Neural progenitor cell (in vitro differentiated cells): Measurements from ENCODE around the gene FHL2. TPM values are rescaled to one million over a fixed set of nuclear protein-coding genes. Genes with fewer than 3 reads are reported as not detected.

Experiments used
- DNase-seq: peaks from one replicate; pipeline ENCODE4 v3.0.0-alpha.2; 2016; ENCODE audit warnings: low spot score
- H2AFZ ChIP-seq: fragments of 200-600 bp; sonication (generic); replicated peaks from 2 replicates; pipeline ENCODE4 v1.6.1; 2016; ENCODE audit warnings: antibody characterized with exemption
- H3F3A ChIP-seq: fragments of 200-600 bp; sonication (generic); 2 replicates; pipeline ENCODE4 v1.6.1; 2016; ENCODE audit warnings: antibody characterized with exemption, low read depth
- H3K27ac ChIP-seq: fragments of 200-600 bp; sonication (generic); 2 replicates; pipeline ENCODE4 v1.5.1; 2016; ENCODE audit warnings: mild to moderate bottlenecking
- H3K27me3 ChIP-seq: fragments of 200-600 bp; sonication (generic); 2 replicates; pipeline ENCODE4 v1.6.1; 2016; ENCODE audit warnings: mild to moderate bottlenecking, moderate library complexity
- H3K36me3 ChIP-seq: fragments of 200-600 bp; sonication (generic); 2 replicates; pipeline ENCODE4 v1.5.1; 2016
- H3K4me1 ChIP-seq: fragments of 200-600 bp; sonication (generic); 2 replicates; pipeline ENCODE4 v1.6.1; 2016; ENCODE audit warnings: mixed run types
- H3K4me2 ChIP-seq: fragments of 200-600 bp; sonication (generic); 2 replicates; pipeline ENCODE4 v1.6.1; 2016
- H3K4me3 ChIP-seq: fragments of 200-600 bp; sonication (generic); 2 replicates; pipeline ENCODE4 v1.5.1; 2016
- H3K79me2 ChIP-seq: fragments of 200-600 bp; sonication (generic); 2 replicates; pipeline ENCODE4 v1.6.1; 2016; ENCODE audit warnings: low read depth
- H3K9ac ChIP-seq: fragments of 200-600 bp; sonication (generic); 2 replicates; pipeline ENCODE4 v1.6.1; 2016
- H3K9me3 ChIP-seq: fragments of 200-600 bp; sonication (generic); 2 replicates; pipeline ENCODE4 v1.5.1; 2016; ENCODE audit warnings: low read depth
- H4K20me1 ChIP-seq: fragments of 200-600 bp; sonication (generic); 2 replicates; pipeline ENCODE4 v1.6.1; 2016; ENCODE audit warnings: low read depth
- H3K27ac Mint-ChIP-seq: 3 replicates; pipeline ENCODE4 v1.8.0; 2021; ENCODE audit warnings: mixed read lengths
- H3K27me3 Mint-ChIP-seq: 2 replicates; pipeline ENCODE4 v1.8.0; 2022; ENCODE audit warnings: low read depth, mild to moderate bottlenecking, inconsistent platforms, moderate library complexity, mixed read lengths; ENCODE audit not compliant: insufficient read depth
- H3K36me3 Mint-ChIP-seq: 3 replicates; pipeline ENCODE4 v1.8.0; 2021; ENCODE audit warnings: mixed read lengths
- H3K4me1 Mint-ChIP-seq: 3 replicates; pipeline ENCODE4 v1.8.0; 2021; ENCODE audit warnings: mixed read lengths
- H3K4me3 Mint-ChIP-seq: 3 replicates; pipeline ENCODE4 v1.8.0; 2021; ENCODE audit warnings: mild to moderate bottlenecking, moderate library complexity, mixed read lengths
- H3K9me3 Mint-ChIP-seq: 3 replicates; pipeline ENCODE4 v1.8.0; 2020; ENCODE audit warnings: mixed read lengths
- EZH2 ChIP-seq: fragments of 200-600 bp; sonication (generic); IDR thresholded peaks from 2 replicates; pipeline ENCODE4 v1.6.1; 2017; ENCODE audit warnings: antibody characterized with exemption, mild to moderate bottlenecking, moderate library complexity
- EZH2phosphoT487 ChIP-seq: fragments of 200-600 bp; sonication (generic); IDR thresholded peaks from 2 replicates; pipeline ENCODE4 v1.6.1; 2017; ENCODE audit warnings: antibody characterized with exemption
- total RNA-seq: library from RNA; depleted of rRNA; stranded (reverse); fragments of >200 nt; gene quantifications from 2 replicates; pipeline ENCODE4 v1.2.3, GENCODE V29; 2015; ENCODE audit warnings: low replicate concordance
- TF ChIP-seq, protein P1 (sequence below): fragments of 200-600 bp; sonication (generic); IDR thresholded peaks from 2 replicates; pipeline ENCODE4 v1.5.1; 2017; ENCODE audit warnings: antibody characterized with exemption, mild to moderate bottlenecking

The FHL2 gene
- total RNA-seq, 1 donor from 2014 or later, result 17.8 TPM

DNA sequence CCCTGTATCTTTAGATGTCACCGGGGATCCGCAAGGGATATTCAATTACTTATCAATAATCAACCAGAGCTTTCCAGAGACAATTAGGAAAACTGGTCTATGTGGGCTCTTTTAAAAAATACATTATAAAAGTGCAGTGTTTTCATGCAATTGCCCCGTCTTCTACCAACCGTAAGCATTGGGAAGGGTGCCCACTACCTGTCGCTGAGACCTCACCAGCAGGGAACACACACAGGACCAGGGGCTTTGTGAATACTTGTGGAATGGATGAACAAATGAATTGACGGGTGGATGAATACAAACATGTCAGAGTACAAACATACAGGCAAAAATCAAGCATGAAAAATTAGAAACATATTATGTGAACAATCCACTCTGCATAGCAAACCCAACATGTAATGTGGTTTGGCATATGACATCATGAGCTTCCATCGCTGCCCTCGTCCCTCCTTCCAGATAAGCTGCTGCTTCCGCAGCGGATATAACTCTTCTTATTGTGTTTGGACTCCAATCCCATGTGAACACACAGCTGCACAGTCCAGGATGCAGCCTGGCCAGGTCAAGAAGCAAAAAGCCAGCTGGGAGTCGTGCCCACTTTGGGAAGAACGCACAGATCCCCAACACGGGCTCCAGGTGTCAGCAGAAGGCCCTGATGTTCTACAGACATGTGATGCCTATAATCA is 5.3 kb downstream of the FHL2 start:
- H3K4me1 ChIP-seq, result no peaks in the 10 kb centered on the region
- H2AFZ ChIP-seq, result no peak overlapping the region
- no peaks in the 10 kb centered on the region for H3F3A ChIP-seq
- H3K9me3 ChIP-seq, result no peaks in the 10 kb centered on the region
- no peak overlapping the region for H3K27ac ChIP-seq
- H3K9ac ChIP-seq, result no peak overlapping the region
- H4K20me1 ChIP-seq, result no peaks in the 10 kb centered on the region
- Mint-ChIP-seq H3K36me3 (peaks cover 33% of the 10 kb centered on the region), H3K9me3 (no peaks in the 10 kb centered on the region), H3K4me1 (peaks cover 29% of the 10 kb centered on the region), H3K4me3 (no peak overlapping the region), H3K27me3 (peaks cover 6% of the 10 kb centered on the region), H3K27ac (no peak overlapping the region)
- no peak overlapping the region for H3K4me2 ChIP-seq
- no peak overlapping the region for H3K4me3 ChIP-seq
- H3K27me3 ChIP-seq, result peaks cover 13% of the 10 kb centered on the region
- H3K79me2 ChIP-seq, result peaks cover 12% of the 10 kb centered on the region
- TF ChIP-seq, protein P1, sequence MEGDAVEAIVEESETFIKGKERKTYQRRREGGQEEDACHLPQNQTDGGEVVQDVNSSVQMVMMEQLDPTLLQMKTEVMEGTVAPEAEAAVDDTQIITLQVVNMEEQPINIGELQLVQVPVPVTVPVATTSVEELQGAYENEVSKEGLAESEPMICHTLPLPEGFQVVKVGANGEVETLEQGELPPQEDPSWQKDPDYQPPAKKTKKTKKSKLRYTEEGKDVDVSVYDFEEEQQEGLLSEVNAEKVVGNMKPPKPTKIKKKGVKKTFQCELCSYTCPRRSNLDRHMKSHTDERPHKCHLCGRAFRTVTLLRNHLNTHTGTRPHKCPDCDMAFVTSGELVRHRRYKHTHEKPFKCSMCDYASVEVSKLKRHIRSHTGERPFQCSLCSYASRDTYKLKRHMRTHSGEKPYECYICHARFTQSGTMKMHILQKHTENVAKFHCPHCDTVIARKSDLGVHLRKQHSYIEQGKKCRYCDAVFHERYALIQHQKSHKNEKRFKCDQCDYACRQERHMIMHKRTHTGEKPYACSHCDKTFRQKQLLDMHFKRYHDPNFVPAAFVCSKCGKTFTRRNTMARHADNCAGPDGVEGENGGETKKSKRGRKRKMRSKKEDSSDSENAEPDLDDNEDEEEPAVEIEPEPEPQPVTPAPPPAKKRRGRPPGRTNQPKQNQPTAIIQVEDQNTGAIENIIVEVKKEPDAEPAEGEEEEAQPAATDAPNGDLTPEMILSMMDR, result no peak
- TF ChIP-seq EZH2phosphoT487, result no peak
- no peak for TF ChIP-seq EZH2
- H3K36me3 ChIP-seq, result no peaks in the 10 kb centered on the region
- DNase-seq, result no peak

DNA sequence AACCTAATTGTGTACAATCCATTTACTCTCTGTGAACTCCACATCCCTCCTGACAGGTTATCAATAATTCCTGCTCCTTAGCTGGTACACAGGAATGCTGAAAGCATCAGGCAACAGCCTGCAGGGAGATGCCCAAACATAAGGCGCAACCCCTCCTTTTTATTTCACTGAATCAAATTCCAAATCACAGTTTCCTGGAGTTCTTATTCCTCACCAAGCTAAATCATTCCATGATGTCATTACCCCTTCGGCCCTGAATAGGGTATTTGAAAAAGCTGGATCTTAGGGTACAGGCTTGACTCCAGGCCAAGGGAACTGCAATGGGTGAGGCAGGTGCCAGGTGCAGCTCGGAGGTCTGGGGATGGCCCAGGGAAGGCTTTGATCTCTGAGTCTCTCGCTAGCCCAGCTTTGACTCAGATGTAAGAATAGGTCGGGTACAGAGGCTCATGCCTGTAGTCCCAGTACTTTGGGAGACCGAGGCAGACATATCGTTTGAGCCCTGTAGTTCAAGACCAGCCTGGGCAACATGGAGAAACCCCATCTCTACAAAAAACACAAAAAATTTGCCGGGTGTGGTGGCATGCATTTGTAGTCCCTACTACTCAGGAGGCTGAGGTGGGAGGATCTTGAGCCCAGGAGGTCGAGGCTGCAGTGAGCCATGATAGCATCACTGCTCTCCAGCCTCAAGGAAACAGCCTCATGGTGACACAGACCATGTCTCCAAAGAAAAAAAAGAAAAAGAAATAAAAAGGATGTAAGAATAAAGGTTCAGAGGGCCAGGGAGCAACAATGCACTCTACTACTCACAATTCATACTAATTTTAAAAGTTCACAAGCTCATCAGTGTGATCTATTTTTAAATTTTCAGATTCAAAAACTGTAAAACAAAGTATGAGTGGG is 6.8 kb downstream of the FHL2 start:
- TF ChIP-seq EZH2phosphoT487, result no peak
- TF ChIP-seq, protein P1, result no peak
- TF ChIP-seq EZH2, result no peak
- no peaks in the 10 kb centered on the region for H3K36me3 ChIP-seq

DNA sequence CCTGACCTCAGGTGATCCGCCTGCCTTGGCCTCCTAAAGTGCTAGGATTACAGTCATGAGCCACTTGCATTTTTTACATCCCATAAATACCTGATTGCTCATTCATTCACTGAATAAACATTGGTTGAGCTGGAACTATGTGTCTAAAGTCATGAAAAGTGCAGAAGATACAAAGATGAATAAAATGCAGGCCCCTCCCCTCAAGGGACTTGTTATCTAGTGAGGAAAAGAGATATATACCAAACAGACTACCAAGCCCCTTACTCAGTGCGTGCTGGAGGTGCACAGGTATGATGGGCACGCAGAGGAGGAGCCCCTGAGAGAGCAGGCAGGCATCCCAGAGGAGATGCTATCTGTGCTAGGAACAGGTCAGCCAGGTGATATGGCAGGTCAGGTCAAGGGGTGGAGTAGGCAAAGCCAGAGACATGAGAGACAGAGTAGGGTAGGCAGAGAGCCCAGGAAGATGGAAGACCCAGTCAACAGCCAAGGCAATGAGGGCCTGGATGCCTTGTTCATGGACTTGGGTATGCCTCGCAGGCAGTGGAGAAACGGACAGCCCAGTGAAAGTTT is 7.7 kb downstream of the FHL2 start:
- no peaks in the 10 kb centered on the region for H3F3A ChIP-seq
- no peak for TF ChIP-seq EZH2phosphoT487
- TF ChIP-seq EZH2, result no peak
- TF ChIP-seq, protein P1, result no peak
- H3K27ac ChIP-seq, result no peak overlapping the region
- H3K4me3 ChIP-seq, result no peak overlapping the region
- no peak overlapping the region for H3K9ac ChIP-seq
- no peaks in the 10 kb centered on the region for H3K27me3 ChIP-seq
- H3K36me3 ChIP-seq, result no peaks in the 10 kb centered on the region
- Mint-ChIP-seq H3K4me3 (no peak overlapping the region), H3K27ac (no peak overlapping the region), H3K9me3 (no peaks in the 10 kb centered on the region), H3K4me1 (peaks cover 13% of the 10 kb centered on the region), H3K36me3 (peaks cover 35% of the 10 kb centered on the region), H3K27me3 (peaks cover 2% of the 10 kb centered on the region)
- no peaks in the 10 kb centered on the region for H3K9me3 ChIP-seq
- no peaks in the 10 kb centered on the region for H3K4me1 ChIP-seq
- DNase-seq, result no peak
- no peaks in the 10 kb centered on the region for H4K20me1 ChIP-seq
- H3K4me2 ChIP-seq, result no peak overlapping the region
- no peak overlapping the region for H2AFZ ChIP-seq
- peaks cover 6% of the 10 kb centered on the region for H3K79me2 ChIP-seq

More for the DNA sequence above, 6.8 kb downstream of the FHL2 start:
- Histone ChIP-seq H3K27ac (no peak overlapping the region), H3K9me3 (no peaks in the 10 kb centered on the region), H3K4me3 (no peak overlapping the region), H3K4me1 (no peaks in the 10 kb centered on the region), H3K9ac (no peak overlapping the region), H3K79me2 (peaks cover 6% of the 10 kb centered on the region), H2AFZ (no peak overlapping the region), H3K27me3 (no peaks in the 10 kb centered on the region), H3K4me2 (no peak overlapping the region), H3F3A (no peaks in the 10 kb centered on the region), H4K20me1 (no peaks in the 10 kb centered on the region)
- Mint-ChIP-seq H3K4me1 (peaks cover 20% of the 10 kb centered on the region), H3K27me3 (peaks cover 2% of the 10 kb centered on the region), H3K36me3 (peaks cover 38% of the 10 kb centered on the region), H3K4me3 (no peak overlapping the region), H3K27ac (no peak overlapping the region), H3K9me3 (no peaks in the 10 kb centered on the region)
- no peak for DNase-seq
